ENCODE measurements around the gene RNU4-1. TPM values are rescaled to one million over a fixed set of nuclear protein-coding genes. Genes with fewer than 3 reads are reported as not detected.

Gene RNU4-1
- total RNA-seq, 1 donor from 2014 or later: 3,997 TPM

GRCh38 chr12:120332523-120332922 is 39.5 kb upstream of the RNU4-1 start:
- POLR2A ChIA-PET: no interaction called here
- no peak overlapping the region for H3K4me3 Mint-ChIP-seq
- intact Hi-C loops (cut with micrococcal nuclease): no loop called here
- CTCF ChIA-PET: no interaction called here
- H3K4me1 Mint-ChIP-seq: peaks cover 3% of the 10 kb centered on the region
- ATAC-seq (ENCODE audit: low read depth): no peak
- H3K27me3 Mint-ChIP-seq: peaks cover 7% of the 10 kb centered on the region
- TF ChIP-seq, protein P1, sequence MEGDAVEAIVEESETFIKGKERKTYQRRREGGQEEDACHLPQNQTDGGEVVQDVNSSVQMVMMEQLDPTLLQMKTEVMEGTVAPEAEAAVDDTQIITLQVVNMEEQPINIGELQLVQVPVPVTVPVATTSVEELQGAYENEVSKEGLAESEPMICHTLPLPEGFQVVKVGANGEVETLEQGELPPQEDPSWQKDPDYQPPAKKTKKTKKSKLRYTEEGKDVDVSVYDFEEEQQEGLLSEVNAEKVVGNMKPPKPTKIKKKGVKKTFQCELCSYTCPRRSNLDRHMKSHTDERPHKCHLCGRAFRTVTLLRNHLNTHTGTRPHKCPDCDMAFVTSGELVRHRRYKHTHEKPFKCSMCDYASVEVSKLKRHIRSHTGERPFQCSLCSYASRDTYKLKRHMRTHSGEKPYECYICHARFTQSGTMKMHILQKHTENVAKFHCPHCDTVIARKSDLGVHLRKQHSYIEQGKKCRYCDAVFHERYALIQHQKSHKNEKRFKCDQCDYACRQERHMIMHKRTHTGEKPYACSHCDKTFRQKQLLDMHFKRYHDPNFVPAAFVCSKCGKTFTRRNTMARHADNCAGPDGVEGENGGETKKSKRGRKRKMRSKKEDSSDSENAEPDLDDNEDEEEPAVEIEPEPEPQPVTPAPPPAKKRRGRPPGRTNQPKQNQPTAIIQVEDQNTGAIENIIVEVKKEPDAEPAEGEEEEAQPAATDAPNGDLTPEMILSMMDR (IDR thresholded peaks at IDR 0.05): no peak
- no peaks in the 10 kb centered on the region for H3K36me3 Mint-ChIP-seq (ENCODE audit: low read depth)
- peaks cover 9% of the 10 kb centered on the region for H3K9me3 Mint-ChIP-seq
- DNase-seq: no peak
- H3K27ac Mint-ChIP-seq: no peak overlapping the region

DNA sequence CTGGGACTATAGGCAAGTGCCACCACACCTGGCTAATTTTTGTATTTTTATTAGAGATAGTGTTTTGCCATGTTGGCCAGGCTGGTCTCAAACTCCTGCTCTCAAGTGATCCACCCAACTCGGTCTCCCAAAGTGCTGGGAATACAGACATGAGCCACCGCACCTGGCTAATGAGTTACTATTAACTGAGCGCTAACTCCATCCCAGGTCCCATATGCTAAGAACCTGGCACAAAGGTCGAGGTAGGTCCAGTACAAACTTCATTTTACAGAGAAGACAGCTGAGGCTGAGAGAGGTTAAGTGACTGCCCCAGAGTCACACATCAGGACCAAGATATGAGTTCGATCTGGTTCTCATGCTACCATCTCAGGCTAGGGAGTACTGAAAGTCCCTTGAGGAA is 39.0 kb upstream of the RNU4-1 start:
- TF ChIP-seq, protein P1 (IDR thresholded peaks at IDR 0.05): no peak
- H3K4me3 Mint-ChIP-seq: no peak overlapping the region
- peaks cover 6% of the 10 kb centered on the region for H3K9me3 Mint-ChIP-seq
- H3K27ac Mint-ChIP-seq: no peak overlapping the region
- peaks cover 7% of the 10 kb centered on the region for H3K27me3 Mint-ChIP-seq
- no peak for DNase-seq
- intact Hi-C loops (cut with micrococcal nuclease): no loop called here
- ChIA-PET POLR2A (no interaction called here), CTCF (no interaction called here)
- H3K4me1 Mint-ChIP-seq: peaks cover 3% of the 10 kb centered on the region
- H3K36me3 Mint-ChIP-seq (ENCODE audit: low read depth): no peaks in the 10 kb centered on the region
- no peak for ATAC-seq (ENCODE audit: low read depth)

DNA sequence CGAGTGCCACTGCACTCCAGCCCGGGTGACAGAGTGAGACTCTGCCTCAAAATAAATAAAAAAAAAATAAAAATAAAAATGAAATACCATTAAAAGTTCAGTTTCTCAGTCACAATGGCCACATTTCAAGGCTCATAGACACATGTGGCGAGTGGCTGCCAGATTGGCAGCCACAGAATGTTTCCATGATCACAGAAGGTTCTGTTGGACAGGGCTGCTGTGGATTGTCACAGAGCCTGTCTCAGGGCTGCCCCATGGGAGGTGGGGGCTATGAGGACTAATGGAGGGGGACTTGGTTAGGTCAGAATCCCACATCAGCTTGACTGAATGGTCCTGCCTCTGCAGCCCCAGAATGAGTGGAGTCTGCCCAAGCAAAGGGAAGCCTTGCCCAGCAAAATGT is 38.4 kb upstream of the RNU4-1 start:
- ChIA-PET POLR2A (no interaction called here), CTCF (no interaction called here)
- Mint-ChIP-seq H3K27ac (no peak overlapping the region), H3K9me3 (peaks cover 4% of the 10 kb centered on the region), H3K4me3 (no peak overlapping the region), H3K27me3 (peaks cover 7% of the 10 kb centered on the region), H3K36me3 (ENCODE audit: low read depth) (no peaks in the 10 kb centered on the region), H3K4me1 (peaks cover 3% of the 10 kb centered on the region)
- intact Hi-C loops (cut with micrococcal nuclease): no loop called here
- DNase-seq (no peak), ATAC-seq (ENCODE audit: low read depth) (no peak)
- TF ChIP-seq, protein P1 (IDR thresholded peaks at IDR 0.05): no peak

DNA sequence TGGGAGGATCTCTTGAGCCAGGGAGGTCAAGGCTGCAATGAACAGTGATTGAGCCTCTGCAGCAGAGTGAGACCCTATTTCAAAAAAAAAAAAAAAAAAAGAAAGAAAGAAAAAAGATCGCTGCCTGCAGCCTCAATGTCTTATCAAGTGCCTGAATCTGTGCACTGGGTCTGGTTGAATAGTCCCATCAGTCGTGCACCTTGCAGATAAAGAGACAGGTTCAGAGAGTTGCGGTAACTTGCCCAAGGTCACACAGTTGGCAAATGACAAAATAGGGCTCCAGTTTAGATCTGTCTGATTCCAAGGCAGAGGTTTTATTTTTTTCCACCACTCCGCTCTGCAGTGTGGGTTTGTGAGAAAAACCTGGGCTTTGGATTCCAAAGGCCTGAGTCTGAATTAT is 35.2 kb upstream of the RNU4-1 start:
- no peak overlapping the region for H3K27ac Mint-ChIP-seq
- ATAC-seq (ENCODE audit: low read depth) (no peak), DNase-seq (no peak)
- TF ChIP-seq, protein P1 (IDR thresholded peaks at IDR 0.05): no peak
- no peak overlapping the region for H3K4me3 Mint-ChIP-seq
- no peaks in the 10 kb centered on the region for H3K36me3 Mint-ChIP-seq (ENCODE audit: low read depth)
- intact Hi-C loops (cut with micrococcal nuclease): no loop called here
- ChIA-PET CTCF (no interaction called here), POLR2A (interaction anchor here (0.8 kb wide), 1 partner anchor 1750 kb away, joined by 3 read pairs; the partner anchor contains the start of gene MLXIP)
- H3K4me1 Mint-ChIP-seq: peaks cover 7% of the 10 kb centered on the region
- H3K9me3 Mint-ChIP-seq: no peaks in the 10 kb centered on the region
- peaks cover 10% of the 10 kb centered on the region for H3K27me3 Mint-ChIP-seq

- Mint-ChIP-seq H3K27me3 (peaks cover 10% of the 10 kb centered on the region), H3K4me3 (no peak within 1 kb of the TSS), H3K9me3 (no peaks in the 10 kb centered on the region), H3K4me1 (peaks cover 7% of the 10 kb centered on the region), H3K36me3 (ENCODE audit: low read depth) (no peaks in the 10 kb centered on the region), H3K27ac (no peak within 1 kb of the TSS)
- ATAC-seq (ENCODE audit: low read depth): no peak
- ChIA-PET POLR2A (interaction anchor here (1.2 kb wide), 1 partner anchor 36 kb away, joined by 5 read pairs; the partner anchor contains the start of gene RNU4-2), CTCF (no interaction called here)
- no peak for DNase-seq
- intact Hi-C loops (cut with micrococcal nuclease): no loop called here
- TF ChIP-seq, protein P1 (IDR thresholded peaks at IDR 0.05): no peak
These were observed 34.6 kb upstream of the RNU4-1 start, which contains the start of gene PLA2G1B for GRCh38 chr12:120327593-120327992. PLA2G1B (minus strand) TSS chr12:120327779; CDS start chr12:120327753, 26 bp downstream.

Data from activated B cell treated with CpG ODN at 0.5 μM for 24 hours (primary cell).